GM18951 (cell line): Measurements from ENCODE around the gene TKT.
"Not testable (repeated sequence)": the region's sequence is repeated elsewhere in the genome, so short reads cannot be mapped to it uniquely, and the experiment has no call there.

Experiments used
- POLR2A ChIP-seq: IDR thresholded peaks from 4 replicates; pipeline ENCODE4 v1.6.1; 2011; ENCODE audit warnings: mild to moderate bottlenecking; ENCODE audit not compliant: insufficient read length, insufficient read depth; ENCODE audit errors: extremely low read depth
- in situ Hi-C: fragments of 300-500 bp; cut with MboI; formaldehyde crosslinking; loops from one replicate; pipeline ENCODE4 v1.12.0; 2022; ENCODE audit warnings: low sequenced_read_pairs, mixed read lengths, inconsistent platforms; ENCODE audit not compliant: unreplicated experiment

TKT gene

GRCh38 chr3:53255775-53256703, at the start of gene TKT:
TKT (minus strand) TSS chr3:53256022; CDS start chr3:53255942, 80 bp downstream.
- peak; percentile 94 for TF ChIP-seq POLR2A
- in situ Hi-C loops: no loop called here

GRCh38 chr3:53303957-53304356, 48.1 kb upstream of the TKT start:
- in situ Hi-C loops: no loop called here
- no peak for TF ChIP-seq POLR2A

- in situ Hi-C loops: no loop called here
- TF ChIP-seq POLR2A: no peak
Observed at GRCh38 chr3:53303549-53303948, 47.7 kb upstream of the TKT start.

GRCh38 chr3:53300826-53301225, 45.0 kb upstream of the TKT start:
- no peak for TF ChIP-seq POLR2A
- in situ Hi-C loops: no loop called here

DNA sequence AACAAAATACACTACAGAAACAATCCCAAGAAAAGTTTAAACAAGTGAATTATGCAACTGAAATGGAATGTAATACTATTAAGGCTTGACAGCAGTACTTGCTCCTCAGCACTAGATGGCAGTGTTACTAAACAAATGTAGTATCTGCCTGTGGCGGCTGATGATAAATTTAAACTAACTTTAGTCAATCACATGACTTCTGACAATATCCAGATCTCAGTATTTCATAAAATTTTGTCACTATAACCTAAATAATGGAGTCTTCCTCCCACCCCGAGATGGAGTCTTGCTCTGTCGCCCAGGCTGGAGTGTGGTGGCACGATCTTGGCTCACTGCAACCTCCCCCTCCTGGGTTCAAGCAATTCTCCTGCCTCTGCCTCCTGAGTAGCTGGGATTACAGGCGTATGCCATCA, 43.8 kb upstream of the TKT start:
- in situ Hi-C loops: not testable (repeated sequence)

DNA sequence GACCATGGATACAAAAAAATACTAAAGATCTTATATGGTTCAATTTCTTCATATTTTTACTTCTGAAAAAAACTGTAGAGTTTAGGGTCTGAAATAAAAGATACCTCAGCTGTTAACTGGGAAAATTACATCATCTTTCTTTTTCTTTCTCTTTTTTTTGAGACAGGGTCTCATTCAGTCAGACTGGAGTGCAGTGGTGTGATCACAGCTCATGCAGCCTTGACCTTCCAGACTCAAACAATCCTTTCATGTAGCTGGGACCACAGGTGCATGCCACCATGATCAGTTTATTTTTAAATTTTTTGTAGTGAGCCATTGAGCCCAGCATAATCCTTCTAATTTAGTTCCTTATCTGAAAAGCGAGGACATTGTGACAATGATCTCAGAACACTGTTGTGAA, 39.6 kb upstream of the TKT start:
- in situ Hi-C loops: no loop called here
- no peak for TF ChIP-seq POLR2A

DNA sequence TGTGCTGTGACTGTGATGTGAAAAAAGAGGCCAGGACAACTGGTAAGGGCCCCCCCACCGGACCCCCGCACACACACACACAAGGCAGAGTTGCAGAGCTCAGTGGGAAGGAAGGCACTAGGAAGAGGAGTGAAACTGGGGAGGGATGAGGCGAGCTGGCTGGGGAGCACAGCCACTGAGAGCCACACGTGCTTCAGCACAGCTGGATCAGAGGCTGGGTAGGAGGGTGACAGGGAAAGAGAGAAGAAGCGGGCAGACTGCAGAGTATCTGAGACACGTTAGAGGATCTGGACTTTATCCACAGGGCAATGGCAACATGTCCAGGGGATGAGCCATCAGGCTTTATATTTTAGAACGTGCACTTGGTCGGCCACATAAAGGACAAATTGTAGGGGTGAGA, 38.0 kb upstream of the TKT start:
- TF ChIP-seq POLR2A: no peak

DNA sequence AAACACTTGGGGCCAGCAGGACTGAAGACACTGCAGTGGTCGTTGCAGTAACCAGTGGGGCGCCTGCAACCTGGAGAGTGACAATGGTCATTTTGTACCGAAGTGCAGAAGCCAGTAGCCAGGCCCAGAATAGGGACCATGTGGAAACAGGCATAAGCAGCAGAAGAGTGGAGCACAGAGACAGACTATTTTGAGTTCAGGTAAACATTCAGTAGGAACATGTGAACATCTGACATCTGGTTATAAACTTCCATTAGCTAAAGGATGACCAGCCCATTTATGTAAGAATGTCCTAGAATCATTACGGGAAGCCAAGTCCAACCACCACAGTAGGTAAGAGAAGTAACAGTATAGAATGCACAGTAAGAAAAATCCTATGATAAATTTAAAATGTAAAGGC, 32.4 kb upstream of the TKT start:
- in situ Hi-C loops: no loop called here
- TF ChIP-seq POLR2A: no peak

More for the DNA sequence above, 38.0 kb upstream of the TKT start:
- in situ Hi-C loops: no loop called here

DNA sequence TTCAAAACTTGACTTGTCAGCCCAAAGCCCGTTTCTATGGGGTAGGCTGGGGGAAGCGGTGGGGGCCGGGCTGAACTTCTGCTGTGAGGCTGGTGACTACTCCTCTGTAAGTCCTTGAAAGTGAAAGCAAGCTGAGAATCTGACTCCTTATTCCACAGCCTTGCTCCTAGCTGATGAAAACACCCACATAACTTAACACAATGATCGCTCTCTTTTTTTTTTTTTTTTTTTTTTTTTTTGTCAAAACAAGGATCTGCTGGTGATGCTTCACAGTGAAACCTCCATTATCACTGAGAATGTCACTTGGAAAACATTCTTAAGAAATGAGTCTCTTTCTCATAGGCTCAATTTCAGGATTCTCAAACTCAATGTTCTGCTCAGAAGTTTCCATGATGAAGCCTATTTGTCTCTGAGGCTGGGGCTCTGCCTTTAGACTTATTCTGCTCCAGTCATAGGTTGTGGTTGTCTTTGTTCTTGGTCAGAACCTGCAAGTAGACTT, 31.4 kb upstream of the TKT start:
- in situ Hi-C loops: no loop called here
- no peak for TF ChIP-seq POLR2A

- in situ Hi-C loops: no loop called here
- no peak for TF ChIP-seq POLR2A
Observed at GRCh38 chr3:53286727-53287126, 30.9 kb upstream of the TKT start.

GRCh38 chr3:53282581-53282980, 26.8 kb upstream of the TKT start:
- no peak for TF ChIP-seq POLR2A
- in situ Hi-C loops: no loop called here

DNA sequence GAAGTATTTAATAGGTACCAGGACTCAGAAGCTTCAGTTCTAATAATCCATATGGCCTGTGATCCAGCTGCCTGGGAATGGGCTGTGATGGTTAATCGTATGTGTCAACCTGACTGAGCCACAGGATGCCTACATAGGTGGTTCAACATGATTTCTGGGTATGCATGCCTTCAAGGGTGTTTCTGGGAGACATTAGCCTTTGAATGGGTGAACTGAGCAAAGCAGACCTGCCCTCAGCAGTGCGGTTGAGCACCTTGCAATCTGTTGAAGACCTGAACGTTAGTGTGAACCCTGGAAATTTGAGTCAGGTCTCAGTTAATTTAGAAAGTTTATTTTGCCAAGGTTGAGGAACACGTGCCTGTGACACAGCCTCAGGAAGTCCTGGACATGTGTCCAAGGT, 22.8 kb upstream of the TKT start:
- in situ Hi-C loops: no loop called here

DNA sequence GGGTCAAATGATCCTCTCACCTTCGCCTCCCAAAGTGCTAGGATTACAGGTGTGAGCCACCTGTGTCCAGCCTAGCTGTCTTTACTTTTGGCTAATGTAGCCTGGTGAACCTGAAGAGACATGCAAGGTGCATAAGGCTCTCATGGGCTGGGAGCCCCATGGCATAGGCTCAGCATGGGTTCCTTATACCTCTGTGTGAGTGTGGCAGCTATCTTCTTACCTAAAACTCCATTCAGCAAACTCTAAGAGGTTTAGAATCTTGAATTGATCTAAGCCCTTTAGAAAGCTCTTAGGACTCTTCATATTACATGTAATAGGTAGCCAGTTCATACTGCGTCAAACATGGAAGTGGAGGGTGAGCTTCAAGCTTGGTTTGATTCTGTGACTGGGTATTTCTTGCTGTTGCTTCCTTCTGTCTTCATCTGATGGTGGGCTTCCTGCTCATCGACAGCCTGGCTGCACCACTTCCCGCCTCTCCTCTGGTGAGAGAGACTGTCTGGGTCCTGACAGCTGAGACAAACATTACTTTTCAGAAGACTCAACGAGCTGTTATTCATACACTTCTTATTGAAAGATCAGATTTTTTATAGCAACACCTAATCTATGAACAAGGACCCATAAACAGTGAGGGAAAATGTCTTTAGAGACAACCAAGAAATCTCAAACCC, 19.2 kb upstream of the TKT start:
- TF ChIP-seq POLR2A: no peak
- in situ Hi-C loops: no loop called here

More for the DNA sequence above, 22.8 kb upstream of the TKT start:
- no peak for TF ChIP-seq POLR2A
